Panc1 (cell line): Measurements from ENCODE around the gene CFAP74.

Experiments
- POLR2AphosphoS5 ChIP-seq: IDR thresholded peaks from 2 replicates; pipeline ENCODE4 v1.6.1; 2012; ENCODE audit warnings: mild to moderate bottlenecking, low read depth, low read length, moderate library complexity
- TCF7L2 ChIP-seq: IDR thresholded peaks from 2 replicates; pipeline ENCODE4 v1.6.1; 2011; ENCODE audit warnings: mild to moderate bottlenecking, low read depth, low read length, inconsistent platforms
- TF ChIP-seq, protein P1 (sequence below): fragments of 450-650 bp; IDR thresholded peaks from 2 replicates; pipeline ENCODE4 v1.5.1; 2017; ENCODE audit warnings: mild to moderate bottlenecking

GRCh38 chr1:1920057-1920607, 83.5 kb downstream of the CFAP74 start:
- TF ChIP-seq POLR2AphosphoS5 (no peak), TCF7L2 (no peak)
- TF ChIP-seq, protein P1, sequence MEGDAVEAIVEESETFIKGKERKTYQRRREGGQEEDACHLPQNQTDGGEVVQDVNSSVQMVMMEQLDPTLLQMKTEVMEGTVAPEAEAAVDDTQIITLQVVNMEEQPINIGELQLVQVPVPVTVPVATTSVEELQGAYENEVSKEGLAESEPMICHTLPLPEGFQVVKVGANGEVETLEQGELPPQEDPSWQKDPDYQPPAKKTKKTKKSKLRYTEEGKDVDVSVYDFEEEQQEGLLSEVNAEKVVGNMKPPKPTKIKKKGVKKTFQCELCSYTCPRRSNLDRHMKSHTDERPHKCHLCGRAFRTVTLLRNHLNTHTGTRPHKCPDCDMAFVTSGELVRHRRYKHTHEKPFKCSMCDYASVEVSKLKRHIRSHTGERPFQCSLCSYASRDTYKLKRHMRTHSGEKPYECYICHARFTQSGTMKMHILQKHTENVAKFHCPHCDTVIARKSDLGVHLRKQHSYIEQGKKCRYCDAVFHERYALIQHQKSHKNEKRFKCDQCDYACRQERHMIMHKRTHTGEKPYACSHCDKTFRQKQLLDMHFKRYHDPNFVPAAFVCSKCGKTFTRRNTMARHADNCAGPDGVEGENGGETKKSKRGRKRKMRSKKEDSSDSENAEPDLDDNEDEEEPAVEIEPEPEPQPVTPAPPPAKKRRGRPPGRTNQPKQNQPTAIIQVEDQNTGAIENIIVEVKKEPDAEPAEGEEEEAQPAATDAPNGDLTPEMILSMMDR = no peak
